HG03457 (cell line): Measurements from ENCODE around the gene FER.
"Not testable (repeated sequence)": the region's sequence is repeated elsewhere in the genome, so short reads cannot be mapped to it uniquely, and the experiment has no call there.

Source experiments
- ATAC-seq: cut with Tn5 transposase; IDR thresholded peaks from one replicate; pipeline ENCODE4 v1.9.1; 2021; ENCODE audit warnings: moderate number of reproducible peaks; ENCODE audit not compliant: unreplicated experiment

Gene FER

DNA sequence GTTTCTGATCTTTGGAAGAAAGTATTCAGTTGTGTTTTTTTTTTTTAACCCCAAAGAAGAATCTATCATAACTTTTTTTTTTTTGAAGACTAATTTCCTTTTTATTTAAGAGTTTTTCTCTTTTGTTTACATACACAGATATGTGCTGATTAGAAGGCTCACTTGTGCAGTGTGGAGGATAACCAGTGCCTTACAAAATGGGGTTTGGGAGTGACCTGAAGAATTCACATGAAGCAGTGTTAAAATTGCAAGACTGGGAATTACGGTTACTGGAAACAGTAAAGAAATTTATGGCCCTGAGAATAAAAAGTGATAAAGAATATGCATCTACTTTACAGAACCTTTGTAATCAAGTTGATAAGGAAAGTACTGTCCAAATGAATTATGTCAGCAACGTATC, 50.3 kb downstream of the FER start:
- ATAC-seq = no peak

GRCh38 chr5:108798513-108799265, 51.0 kb downstream of the FER start:
- no peak for ATAC-seq

GRCh38 chr5:108801301-108801700, 53.6 kb downstream of the FER start:
- no peak for ATAC-seq

GRCh38 chr5:108801776-108802175, 54.1 kb downstream of the FER start:
- no peak for ATAC-seq

GRCh38 chr5:108810717-108811116, 63.0 kb downstream of the FER start:
- ATAC-seq = no peak

DNA sequence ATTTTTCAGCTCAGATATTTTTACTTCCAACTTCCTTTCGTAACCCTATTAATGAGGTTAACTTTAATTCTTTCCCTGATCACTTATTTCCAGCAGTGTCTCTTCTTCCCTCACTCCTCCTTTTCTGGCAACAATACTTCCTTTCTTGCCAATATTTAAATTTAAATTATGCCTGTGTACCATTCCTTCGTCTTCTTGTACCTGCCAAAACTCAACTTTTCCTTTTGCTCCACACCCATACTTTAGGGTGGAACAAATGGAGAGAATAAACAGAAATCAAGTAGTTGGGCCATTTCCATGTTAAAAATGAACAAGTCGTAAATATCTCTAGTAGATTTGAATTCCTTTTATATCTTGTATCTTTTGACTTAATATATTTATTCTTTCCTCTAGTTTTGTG, 66.0 kb downstream of the FER start:
- no peak for ATAC-seq

DNA sequence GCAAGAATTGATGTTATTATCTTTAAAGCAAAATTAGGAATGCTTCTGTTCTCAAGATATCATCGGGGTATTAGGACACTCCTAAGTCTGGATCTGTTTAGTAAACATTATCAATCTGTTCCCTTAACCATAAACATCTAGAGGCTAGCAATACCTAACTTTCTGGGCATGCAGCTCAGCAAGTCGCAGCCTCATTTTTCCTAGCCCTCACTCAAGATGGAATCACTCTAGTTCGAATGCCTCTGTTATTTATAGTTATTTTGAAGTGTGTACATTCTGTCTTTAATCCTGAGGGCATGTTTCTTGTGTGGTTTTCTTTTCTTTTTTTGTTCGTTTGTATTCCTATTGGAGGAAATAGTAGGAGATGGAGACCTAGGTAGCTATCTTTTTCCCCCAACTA, 66.9 kb downstream of the FER start:
- ATAC-seq = no peak

GRCh38 chr5:108818613-108819272, 71.0 kb downstream of the FER start:
- peak; percentile 96 for ATAC-seq

GRCh38 chr5:108820983-108821382, 73.3 kb downstream of the FER start:
- no peak for ATAC-seq

- ATAC-seq = no peak
These were observed 74.7 kb downstream of the FER start for GRCh38 chr5:108822211-108822947.

DNA sequence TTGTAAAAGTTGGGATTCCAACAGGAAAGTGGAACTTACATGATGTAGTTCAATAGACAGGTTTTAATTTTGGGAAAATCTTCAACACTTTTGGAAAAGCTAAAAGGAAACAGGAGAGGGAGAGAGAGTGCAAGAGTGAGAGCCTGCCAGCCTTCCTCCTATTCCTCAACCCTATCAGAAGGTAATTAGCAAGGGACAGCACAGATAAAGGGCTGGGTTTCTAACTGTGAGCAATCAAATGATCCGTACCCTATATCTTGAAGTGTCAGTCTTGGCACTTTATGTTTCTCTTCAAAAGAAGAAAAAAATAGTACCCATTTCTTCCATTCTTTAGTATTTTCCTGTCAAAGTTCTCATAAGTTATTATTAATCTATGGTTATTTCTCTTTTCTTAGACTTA, 79.4 kb downstream of the FER start:
- ATAC-seq = no peak

DNA sequence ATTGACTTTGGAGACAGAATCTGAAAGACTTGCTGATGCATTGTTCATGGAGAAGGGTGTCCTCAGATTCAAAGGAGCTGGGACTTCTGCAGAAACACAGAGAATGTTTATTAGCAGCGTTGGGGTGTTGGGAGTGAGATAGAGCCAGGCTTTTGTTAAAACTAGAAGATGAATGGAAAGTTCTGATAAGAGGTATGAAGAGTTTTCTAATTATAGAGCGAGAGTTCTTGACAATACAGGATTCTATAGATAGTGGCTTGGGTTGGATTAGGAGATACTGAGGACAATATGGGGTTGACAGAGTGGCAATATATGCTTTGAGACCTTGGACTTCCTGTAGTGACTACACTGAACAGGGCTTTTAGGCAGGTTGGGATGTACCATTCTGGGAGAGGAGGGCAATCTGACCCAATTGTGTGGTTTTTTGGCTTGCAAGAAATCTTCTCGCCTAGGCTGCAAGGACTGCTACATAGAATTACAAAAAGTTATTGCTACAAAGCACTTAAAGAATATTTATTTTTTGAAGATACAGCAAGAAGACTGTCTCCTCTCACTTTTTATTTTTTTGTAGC, 83.1 kb downstream of the FER start:
- ATAC-seq = no peak

- ATAC-seq = no peak
These were observed 88.8 kb downstream of the FER start for GRCh38 chr5:108836492-108836891.

DNA sequence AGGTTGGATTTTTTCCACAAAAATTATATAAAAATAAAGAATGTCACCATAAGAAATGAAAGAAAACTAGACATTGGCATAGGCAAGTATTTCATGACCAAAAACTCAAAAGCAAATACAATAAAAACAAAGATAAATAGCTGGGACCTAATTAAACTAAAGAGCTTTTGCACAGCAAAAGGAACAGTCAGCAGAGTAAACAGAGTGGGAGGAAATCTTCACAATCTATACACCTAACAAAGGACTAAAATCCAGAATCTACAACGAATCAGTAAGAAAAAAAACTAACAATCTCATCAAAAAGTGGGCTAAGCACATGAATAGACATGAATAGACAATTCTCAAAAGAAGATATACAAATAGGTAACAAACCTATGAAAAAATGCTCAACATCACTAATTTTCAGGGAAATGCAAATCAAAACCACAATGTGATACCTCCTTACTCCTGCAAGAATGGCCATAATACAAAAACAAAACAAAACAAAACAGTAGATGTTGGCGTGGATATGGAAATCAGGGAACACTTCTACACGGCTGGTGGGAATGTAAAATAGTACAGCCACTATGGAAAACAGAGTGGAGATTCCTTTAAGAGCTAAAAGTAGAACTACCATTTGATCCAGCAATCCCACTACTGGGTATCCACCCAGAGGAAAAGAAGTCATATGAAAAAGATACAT, 94.7 kb downstream of the FER start:
- not testable (repeated sequence) for ATAC-seq

GRCh38 chr5:108851129-108851528, 103.4 kb downstream of the FER start:
- ATAC-seq = not testable (repeated sequence)

- no peak for ATAC-seq
These were observed 110.2 kb downstream of the FER start for GRCh38 chr5:108857905-108858304.

DNA sequence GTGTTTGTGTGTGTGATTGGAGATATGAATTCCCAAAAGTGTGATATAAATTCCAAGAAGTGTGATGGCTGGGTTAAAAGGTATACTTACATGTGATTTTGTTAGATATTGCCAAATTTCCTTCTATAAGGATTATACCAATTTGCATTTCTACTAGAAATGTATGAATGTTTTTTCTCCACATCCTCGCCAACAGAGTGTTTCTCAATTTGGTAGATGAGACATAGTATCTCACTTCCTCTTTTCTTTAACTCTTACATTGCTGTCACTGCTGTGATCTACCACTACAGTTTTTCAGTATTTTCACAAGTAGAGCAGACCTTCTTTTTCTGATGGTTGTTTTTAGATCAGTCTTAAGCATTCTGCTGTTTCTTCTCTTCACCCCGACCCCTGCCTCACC, 111.3 kb downstream of the FER start:
- ATAC-seq = peak; percentile 98

DNA sequence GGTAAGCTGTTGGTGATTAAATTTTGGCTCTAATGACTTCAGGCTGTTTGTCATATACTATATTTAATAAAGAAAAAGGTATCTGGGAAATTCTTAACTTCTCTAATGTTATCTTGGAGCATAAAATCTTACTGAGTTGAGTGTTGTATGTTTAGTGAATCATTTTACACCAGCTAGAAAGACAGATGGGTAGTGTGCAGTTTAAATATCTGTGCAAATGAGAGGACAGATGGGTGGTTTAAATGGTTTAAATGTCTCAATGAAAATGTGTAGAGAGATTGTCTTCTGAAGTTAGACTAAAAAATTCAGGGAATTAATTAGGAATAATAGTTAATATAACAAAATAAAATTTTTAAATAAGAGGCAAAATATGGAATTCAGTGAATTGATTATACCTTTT, 114.5 kb downstream of the FER start:
- ATAC-seq = no peak

- ATAC-seq = not testable (repeated sequence)
These were observed 118.4 kb downstream of the FER start for GRCh38 chr5:108866097-108866496.

GRCh38 chr5:108867656-108868055, 120.0 kb downstream of the FER start:
- no peak for ATAC-seq

DNA sequence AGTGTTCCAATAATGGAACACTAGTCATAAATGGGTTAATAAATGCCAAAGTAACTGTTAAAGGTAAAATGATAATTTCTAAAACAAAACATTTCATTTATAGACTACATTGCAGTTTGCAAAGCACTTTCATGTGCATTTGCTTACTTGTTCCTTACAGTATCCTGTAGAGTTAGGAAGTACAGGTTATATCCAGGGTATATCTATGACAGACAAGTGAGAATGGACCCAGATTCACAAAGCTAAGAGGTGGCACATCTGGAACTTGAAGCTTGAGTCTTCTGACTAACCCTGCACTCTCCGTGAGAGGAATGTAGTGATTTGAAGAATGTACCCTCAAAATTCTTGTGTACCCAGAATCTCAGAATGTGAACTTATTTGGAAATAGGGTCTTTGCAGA, 121.4 kb downstream of the FER start:
- no peak for ATAC-seq
